SK-N-SH (cell line): Measurements from ENCODE around the gene COL23A1. TPM values are rescaled to one million over a fixed set of nuclear protein-coding genes. Genes with fewer than 3 reads are reported as not detected.

Experiments
- CTCF ChIA-PET: fragments of 300-600, 350-600 bp; formaldehyde crosslinking; extraction: SDS; loops from one replicate; lab custom pipeline; 2021; lab: Yijun Ruan, JAX
- POLR2A ChIA-PET: fragments of 350-600 bp; sonication (Branson Sonifier 250); formaldehyde crosslinking; extraction: SDS; loops from one replicate; lab custom pipeline; 2020; ENCODE audit warnings: antibody characterized with exemption, inconsistent platforms; lab: Yijun Ruan, JAX
- DNase-seq: peaks from one replicate; pipeline ENCODE4 v3.0.0; 2012
- H2AFZ ChIP-seq: fragments of 200-600 bp; sonication (generic); 2 replicates; pipeline ENCODE4 v1.8.1; 2016; ENCODE audit warnings: antibody characterized with exemption, mild to moderate bottlenecking, low read depth
- H3F3A ChIP-seq: fragments of 200-600 bp; sonication (generic); replicated peaks from 2 replicates; pipeline ENCODE3; 2016; ENCODE audit warnings: antibody characterized with exemption, mild to moderate bottlenecking; ENCODE audit not compliant: insufficient read depth
- H3K27ac ChIP-seq, 2 experiments: fragments of 200-500 bp in 1 of 2; fragments of 200-600 bp in 1 of 2; sonication (Bioruptor generic) in 1 of 2; sonication (generic), shearing (Covaris generic) in 1 of 2; 2 replicates each; pipeline versions ENCODE4 v1.5.1 to v1.6.1; 2014 to 2016; ENCODE audit warnings: low read depth in 2 of 2, inconsistent platforms in 1 of 2, low read length in 1 of 2, mild to moderate bottlenecking in 1 of 2, mixed read lengths in 1 of 2
- H3K27me3 ChIP-seq: fragments of 200-600 bp; sonication (generic), shearing (Covaris generic); 2 replicates; pipeline ENCODE4 v1.6.1; 2016; ENCODE audit warnings: mixed run types; ENCODE audit not compliant: insufficient read depth
- H3K36me3 ChIP-seq, 2 experiments: fragments of 200-500 bp in 1 of 2; fragments of 200-600 bp in 1 of 2; sonication (Bioruptor generic) in 1 of 2; sonication (generic) in 1 of 2; replicated peaks in 1 of 2; 2 replicates each; pipeline versions ENCODE3 to v1.5.1; 2014 to 2016; ENCODE audit warnings: low read length in 1 of 2, mild to moderate bottlenecking in 1 of 2; ENCODE audit not compliant: insufficient read depth in 2 of 2, control insufficient read depth in 1 of 2
- H3K4me1 ChIP-seq, 2 experiments: fragments of 200-500 bp in 1 of 2; fragments of 200-600 bp in 1 of 2; sonication (Bioruptor generic) in 1 of 2; sonication (generic), shearing (Covaris generic) in 1 of 2; 2 replicates each; pipeline versions ENCODE4 v1.5.1 to v1.6.1; 2014 to 2016; ENCODE audit warnings: low read depth in 1 of 2, low read length in 1 of 2, mixed run types in 1 of 2; ENCODE audit not compliant: insufficient read depth in 2 of 2, control insufficient read depth in 1 of 2
- H3K4me2 ChIP-seq: fragments of 200-600 bp; sonication (generic), shearing (Covaris generic); 2 replicates; pipeline ENCODE4 v1.6.1; 2017; ENCODE audit warnings: mixed run types
- H3K4me3 ChIP-seq, 2 experiments: fragments of 200-500 bp in 1 of 2; fragments of 200-600 bp in 1 of 2; sonication (Bioruptor generic) in 1 of 2; sonication (generic), shearing (Covaris generic) in 1 of 2; 2 replicates each; pipeline versions ENCODE4 v1.5.1 to v1.8.1; 2014 to 2016; ENCODE audit warnings: low read depth in 2 of 2, inconsistent platforms in 1 of 2, low read length in 1 of 2, mild to moderate bottlenecking in 1 of 2, mixed read lengths in 1 of 2, moderate library complexity in 1 of 2
- H3K79me2 ChIP-seq: fragments of 200-600 bp; sonication (generic); 2 replicates; pipeline ENCODE4 v1.8.1; 2017; ENCODE audit warnings: mild to moderate bottlenecking; ENCODE audit not compliant: insufficient read depth
- H3K9ac ChIP-seq: fragments of 200-600 bp; sonication (generic); 2 replicates; pipeline ENCODE4 v1.6.1; 2017; ENCODE audit warnings: mixed run types
- H3K9me2 ChIP-seq: fragments of 200-600 bp; sonication (generic); 2 replicates; pipeline ENCODE4 v1.6.1; 2017; ENCODE audit warnings: mixed run types
- H3K9me3 ChIP-seq: fragments of 200-600 bp; sonication (generic); 2 replicates; pipeline ENCODE4 v1.6.1; 2017; ENCODE audit warnings: mixed run types, mild to moderate bottlenecking, moderate library complexity
- H4K20me1 ChIP-seq: fragments of 200-600 bp; sonication (generic); 2 replicates; pipeline ENCODE4 v1.6.1; 2017; ENCODE audit warnings: mild to moderate bottlenecking, mixed run types; ENCODE audit not compliant: insufficient read depth
- EZH2phosphoT487 ChIP-seq: fragments of 200-600 bp; sonication (generic); IDR thresholded peaks from 2 replicates; pipeline ENCODE4 v1.6.1; 2017; ENCODE audit warnings: low read depth, mixed run types, mild to moderate bottlenecking, antibody characterized with exemption, moderate library complexity, borderline replicate concordance
- FOSL2 ChIP-seq: IDR thresholded peaks from 2 replicates; pipeline ENCODE4 v1.4.0; 2012; ENCODE audit warnings: low read depth, mild to moderate bottlenecking, moderate library complexity, borderline replicate concordance
- FOXJ3 ChIP-seq: sonication (generic); formaldehyde crosslinking; IDR thresholded peaks from 2 replicates; pipeline ENCODE4 v1.5.1; 2020; ENCODE audit warnings: mild to moderate bottlenecking, missing genetic modification reagents
- FOXM1 ChIP-seq: IDR thresholded peaks from 2 replicates; pipeline ENCODE4 v1.4.0; 2012; ENCODE audit warnings: low read depth, mild to moderate bottlenecking
- GABPA ChIP-seq: IDR thresholded peaks from 2 replicates; pipeline ENCODE4 v1.4.0; 2012; ENCODE audit warnings: low read depth, mild to moderate bottlenecking
- GATA2 ChIP-seq: sonication (generic); formaldehyde crosslinking; IDR thresholded peaks from 2 replicates; pipeline ENCODE4 v1.5.0; 2020; ENCODE audit warnings: mild to moderate bottlenecking, missing genetic modification reagents
- MXI1 ChIP-seq: IDR thresholded peaks from 2 replicates; pipeline ENCODE4 v1.6.1; 2012; ENCODE audit warnings: mild to moderate bottlenecking, low read depth, low read length, improper control_type of control experiment
- NFIC ChIP-seq: IDR thresholded peaks from 2 replicates; pipeline ENCODE4 v1.4.0; 2012; ENCODE audit warnings: borderline replicate concordance
- POLR2AphosphoS5 ChIP-seq: IDR thresholded peaks from 2 replicates; pipeline ENCODE4 v1.6.1; 2012; ENCODE audit warnings: low read depth, low read length
- RAD21 ChIP-seq: IDR thresholded peaks from 2 replicates; pipeline ENCODE4 v1.6.1; 2012; ENCODE audit warnings: mild to moderate bottlenecking, low read length
- REST ChIP-seq: IDR thresholded peaks from 2 replicates; pipeline ENCODE4 v1.6.1; 2012; ENCODE audit warnings: mild to moderate bottlenecking, low read depth, low read length, moderate library complexity
- SIN3A ChIP-seq: IDR thresholded peaks from 2 replicates; pipeline ENCODE4 v1.6.1; 2012; ENCODE audit warnings: low read depth, mild to moderate bottlenecking, low read length, moderate library complexity, borderline replicate concordance
- SMC3 ChIP-seq: IDR thresholded peaks from 2 replicates; pipeline ENCODE4 v1.6.1; 2012; ENCODE audit warnings: low read depth, low read length, improper control_type of control experiment
- TAF1 ChIP-seq: IDR thresholded peaks from 2 replicates; pipeline ENCODE4 v1.6.1; 2012; ENCODE audit warnings: low read depth, mild to moderate bottlenecking, low read length, moderate library complexity, borderline replicate concordance
- TCF12 ChIP-seq: IDR thresholded peaks from 2 replicates; pipeline ENCODE4 v1.4.0; 2012
- USF1 ChIP-seq: IDR thresholded peaks from 2 replicates; pipeline ENCODE4 v1.4.0; 2012; ENCODE audit warnings: low read depth, borderline replicate concordance
- YY1 ChIP-seq: IDR thresholded peaks from 2 replicates; pipeline ENCODE4 v1.4.0; 2012; ENCODE audit warnings: low read depth, mild to moderate bottlenecking
- WGBS: methylation state at CpG from one replicate; pipeline ENCODE4 v1.1.6; 2017; ENCODE audit warnings: low lambda C conversion rate; 5-methylcytosine and 5-hydroxymethylcytosine counted together
- polyA plus RNA-seq, 3 experiments: library from polyadenylated mRNA; depleted of rRNA; stranded (reverse); fragments of >200 nt; gene quantifications; 2 replicates each; pipeline ENCODE4 v1.2.3, GENCODE V29; 2012

Gene COL23A1
- polyA plus RNA-seq, 1 of the 3 experiments (the other 2 are of a cell fraction), result 0.10 TPM

GRCh38 chr5:178627259-178627598, 37.0 kb upstream of the COL23A1 start:
- H2AFZ ChIP-seq, result peak overlapping the region; percentile 89
- no peak for TF ChIP-seq MXI1
- no peak for TF ChIP-seq RAD21
- no peak for TF ChIP-seq SIN3A
- TF ChIP-seq TCF12, result no peak
- TF ChIP-seq GABPA, result no peak
- TF ChIP-seq FOSL2, result no peak
- no peak for TF ChIP-seq EZH2phosphoT487
- TF ChIP-seq GATA2 (CRISPR knock-in tag), result no peak
- TF ChIP-seq TAF1, result no peak
- no peak for TF ChIP-seq POLR2AphosphoS5
- TF ChIP-seq REST, result no peak
- H4K20me1 ChIP-seq, result peaks cover 23% of the 10 kb centered on the region; the same call in 1 of the 2 replicates
- H3K79me2 ChIP-seq, result peaks cover 44% of the 10 kb centered on the region
- H3K9ac ChIP-seq, result peak overlapping the region; percentile 41; the same call in 1 of the 2 replicates
- DNase-seq, result no peak
- no peak overlapping the region; a peak in 1 of 4 replicates for H3K27ac ChIP-seq
- ChIA-PET CTCF (interaction anchor here (1.1 kb wide), 1 partner anchor 10 kb away, joined by 3 read pairs; no protein-coding TSS in a partner anchor), POLR2A (interaction anchor here (1.6 kb wide), 1 partner anchor 395 kb away, joined by 4 read pairs; the partner anchor contains the start of gene PHYKPL)
- WGBS, result 22% methylated on average over 13 of the region's 20 CpGs
- peaks cover 6% of the 10 kb centered on the region for H3F3A ChIP-seq
- H3K4me1 ChIP-seq, result peaks cover 5 to 6% of the 10 kb centered on the region in 2 experiments; a peak in 2 of 4 replicates
- no peaks in the 10 kb centered on the region for H3K9me3 ChIP-seq
- peak overlapping the region; percentile 56 to 83; a peak in 3 of 4 replicates for H3K4me3 ChIP-seq
- H3K4me2 ChIP-seq, result no peak overlapping the region; the same call in 1 of the 2 replicates
- H3K9me2 ChIP-seq, result no peaks in the 10 kb centered on the region
- no peaks in the 10 kb centered on the region for H3K27me3 ChIP-seq
- H3K36me3 ChIP-seq, result peaks cover 11 to 12% of the 10 kb centered on the region in 2 experiments

GRCh38 chr5:178626484-178627258, 36.5 kb upstream of the COL23A1 start, which contains the start of gene CLK4:
TSS of gene CLK4 (minus strand) at chr5:178627050. CDS start at chr5:178623416, 3,634 bp downstream.
- Histone ChIP-seq H3K9me3 (no peaks in the 10 kb centered on the region), H3K4me3 (peak within 1 kb of the TSS; percentile 83 to 97), H2AFZ (peak within 1 kb of the TSS; percentile 89), H3K9ac (peak within 1 kb of the TSS; percentile 80), H3K27me3 (no peaks in the 10 kb centered on the region), H3K9me2 (no peaks in the 10 kb centered on the region), H3K27ac (peak within 1 kb of the TSS; percentile 77 to 92), H3K79me2 (peaks cover 49% of the 10 kb centered on the region), H3K36me3 (peaks cover 16 to 18% of the 10 kb centered on the region in 2 experiments), H3K4me1 (peaks cover 5 to 6% of the 10 kb centered on the region in 2 experiments; a peak in 2 of 4 replicates), H3F3A (peaks cover 6% of the 10 kb centered on the region), H4K20me1 (peaks cover 23% of the 10 kb centered on the region; the same call in 1 of the 2 replicates), H3K4me2 (peak within 1 kb of the TSS; percentile 83)
- DNase-seq, result peak; percentile 97
- 0% methylated on average over 2 of the region's 79 CpGs for WGBS
- CTCF ChIA-PET, result interaction anchor here (0.8 to 1.1 kb wide), 2 partner anchors 8 to 11 kb away, joined by 3 read pairs; no protein-coding TSS in a partner anchor
- POLR2A ChIA-PET, result interaction anchor here (1.6 kb wide), 1 partner anchor 394 kb away, joined by 4 read pairs; the partner anchor contains the start of gene PHYKPL
- TF ChIP-seq YY1 (peak; percentile 90), NFIC (peak; percentile 10; the same call in 1 of the 2 replicates), USF1 (peak; percentile 85), SIN3A (peak; percentile 81), TAF1 (peak; percentile 79), SMC3 (no peak), MXI1 (peak; percentile 39; the same call in 1 of the 2 replicates), FOXJ3 (CRISPR knock-in tag) (0 out of 2 replicates have a peak, but pooled peaks have one; percentile 14), REST (0 out of 2 replicates have a peak, but pooled peaks have one; percentile 29), FOXM1 (0 out of 2 replicates have a peak, but pooled peaks have one; percentile 32)
